RWPE2 (cell line): ENCODE measurements around the gene CNIH2.
"Not testable (repeated sequence)": the region's sequence is repeated elsewhere in the genome, so short reads cannot be mapped to it uniquely, and the experiment has no call there.

Source experiments
- ATAC-seq: fragments of 200-7000 bp; cut with Tn5 transposase; 3 replicates; pipeline ENCODE4 v1.9.1; 2021; ENCODE audit warnings: low read depth
- DNase-seq: peaks from one replicate; pipeline ENCODE4 v3.0.0-alpha.2; 2020; ENCODE audit warnings: low spot score
- H3K27ac ChIP-seq: fragments of 450-650 bp; 2 replicates; pipeline ENCODE4 v1.5.1; 2017; ENCODE audit warnings: mild to moderate bottlenecking; ENCODE audit not compliant: poor library complexity, severe bottlenecking
- H3K27me3 ChIP-seq: fragments of 250-450 bp; sonication (Bioruptor Pico); 2 replicates; pipeline ENCODE4 v1.5.1; 2021; ENCODE audit warnings: mild to moderate bottlenecking, moderate library complexity; ENCODE audit not compliant: insufficient read depth, poor library complexity, severe bottlenecking
- H3K36me3 ChIP-seq: fragments of 250-450 bp; sonication (Bioruptor Pico); 2 replicates; pipeline ENCODE4 v1.5.1; 2020; ENCODE audit warnings: low read depth, mild to moderate bottlenecking, moderate library complexity
- H3K4me1 ChIP-seq: fragments of 250-450 bp; sonication (Bioruptor Pico); 2 replicates; pipeline ENCODE4 v1.5.1; 2021; ENCODE audit warnings: mild to moderate bottlenecking, moderate library complexity; ENCODE audit not compliant: insufficient read depth, poor library complexity, severe bottlenecking
- H3K4me3 ChIP-seq: fragments of 250-450 bp; sonication (Bioruptor Pico); 2 replicates; pipeline ENCODE4 v1.5.1; 2021; ENCODE audit warnings: mild to moderate bottlenecking, moderate library complexity; ENCODE audit not compliant: severe bottlenecking
- H3K9me3 ChIP-seq: fragments of 250-450 bp; sonication (Bioruptor Pico); 2 replicates; pipeline ENCODE4 v1.5.1; 2021; ENCODE audit warnings: mild to moderate bottlenecking, moderate library complexity; ENCODE audit not compliant: severe bottlenecking
- TF ChIP-seq, protein P1 (sequence below): fragments of 450-650 bp; IDR thresholded peaks from one replicate; pipeline ENCODE4 v1.5.1; 2017; ENCODE audit warnings: mild to moderate bottlenecking, moderate library complexity; ENCODE audit not compliant: poor library complexity, severe bottlenecking

Gene CNIH2

GRCh38 chr11:66297610-66298009 lies 19.6 kb downstream of the CNIH2 start:
- no peak for DNase-seq
- TF ChIP-seq, protein P1, sequence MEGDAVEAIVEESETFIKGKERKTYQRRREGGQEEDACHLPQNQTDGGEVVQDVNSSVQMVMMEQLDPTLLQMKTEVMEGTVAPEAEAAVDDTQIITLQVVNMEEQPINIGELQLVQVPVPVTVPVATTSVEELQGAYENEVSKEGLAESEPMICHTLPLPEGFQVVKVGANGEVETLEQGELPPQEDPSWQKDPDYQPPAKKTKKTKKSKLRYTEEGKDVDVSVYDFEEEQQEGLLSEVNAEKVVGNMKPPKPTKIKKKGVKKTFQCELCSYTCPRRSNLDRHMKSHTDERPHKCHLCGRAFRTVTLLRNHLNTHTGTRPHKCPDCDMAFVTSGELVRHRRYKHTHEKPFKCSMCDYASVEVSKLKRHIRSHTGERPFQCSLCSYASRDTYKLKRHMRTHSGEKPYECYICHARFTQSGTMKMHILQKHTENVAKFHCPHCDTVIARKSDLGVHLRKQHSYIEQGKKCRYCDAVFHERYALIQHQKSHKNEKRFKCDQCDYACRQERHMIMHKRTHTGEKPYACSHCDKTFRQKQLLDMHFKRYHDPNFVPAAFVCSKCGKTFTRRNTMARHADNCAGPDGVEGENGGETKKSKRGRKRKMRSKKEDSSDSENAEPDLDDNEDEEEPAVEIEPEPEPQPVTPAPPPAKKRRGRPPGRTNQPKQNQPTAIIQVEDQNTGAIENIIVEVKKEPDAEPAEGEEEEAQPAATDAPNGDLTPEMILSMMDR, result no peak
- no peak overlapping the region for H3K4me3 ChIP-seq
- no peak overlapping the region for H3K27ac ChIP-seq
- no peaks in the 10 kb centered on the region for H3K36me3 ChIP-seq
- H3K4me1 ChIP-seq, result no peaks in the 10 kb centered on the region
- ATAC-seq, result no peak
- peaks cover 23% of the 10 kb centered on the region for H3K27me3 ChIP-seq
- no peaks in the 10 kb centered on the region for H3K9me3 ChIP-seq

DNA sequence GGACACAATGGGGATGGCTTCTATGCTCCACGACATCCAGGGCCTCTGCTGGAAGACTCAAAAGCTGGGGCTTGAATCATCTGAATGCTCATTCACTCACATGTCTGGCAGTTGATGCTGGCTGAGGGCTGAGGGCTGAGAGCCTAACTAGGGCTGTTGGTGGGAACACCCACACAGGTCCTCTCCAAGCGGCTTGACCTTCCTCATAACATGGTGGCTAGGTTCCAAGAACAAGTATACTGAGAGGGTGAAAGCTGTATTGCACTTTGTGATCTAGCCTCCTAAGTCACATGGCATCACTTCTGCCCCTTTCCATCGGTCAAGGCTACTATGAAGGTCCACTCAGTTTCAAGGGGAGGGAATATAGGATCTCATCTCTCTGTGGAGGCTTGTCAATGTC lies 21.2 kb downstream of the CNIH2 start:
- DNase-seq, result no peak

DNA sequence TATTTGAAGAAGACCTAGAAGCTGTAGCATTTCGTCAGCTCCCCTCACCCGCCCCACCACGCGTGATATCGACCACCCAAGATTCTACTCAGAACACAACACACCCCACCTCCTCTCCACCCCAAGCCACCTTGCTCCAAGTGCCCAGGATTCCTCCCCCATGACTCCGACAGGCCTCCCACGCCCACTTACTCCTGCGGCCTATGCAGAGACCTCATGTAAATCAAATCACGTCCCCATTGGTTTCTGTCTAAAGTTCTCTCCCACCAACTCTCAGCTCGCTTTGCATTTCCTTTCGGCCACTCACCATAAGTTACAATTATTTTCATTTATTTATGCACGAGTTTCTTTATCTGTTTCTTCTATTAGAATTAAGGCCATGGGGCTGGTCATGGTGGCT lies 24.7 kb downstream of the CNIH2 start:
- TF ChIP-seq, protein P1, result no peak

More for the DNA sequence above, 21.2 kb downstream of the CNIH2 start:
- H3K9me3 ChIP-seq, result no peaks in the 10 kb centered on the region
- no peak for ATAC-seq
- no peak overlapping the region for H3K4me3 ChIP-seq
- H3K27ac ChIP-seq, result no peak overlapping the region
- H3K27me3 ChIP-seq, result peaks cover 8% of the 10 kb centered on the region
- TF ChIP-seq, protein P1, result no peak
- H3K36me3 ChIP-seq, result no peaks in the 10 kb centered on the region
- H3K4me1 ChIP-seq, result no peaks in the 10 kb centered on the region

GRCh38 chr11:66309475-66309874 lies 31.5 kb downstream of the CNIH2 start:
- H3K36me3 ChIP-seq, result no peaks in the 10 kb centered on the region
- no peaks in the 10 kb centered on the region for H3K27me3 ChIP-seq
- no peak overlapping the region for H3K27ac ChIP-seq
- DNase-seq, result no peak
- TF ChIP-seq, protein P1, result no peak
- no peaks in the 10 kb centered on the region for H3K9me3 ChIP-seq
- no peak overlapping the region for H3K4me3 ChIP-seq
- ATAC-seq, result no peak
- H3K4me1 ChIP-seq, result no peaks in the 10 kb centered on the region

More for the DNA sequence above, 24.7 kb downstream of the CNIH2 start:
- Histone ChIP-seq H3K27ac (no peak overlapping the region), H3K4me3 (no peak overlapping the region), H3K9me3 (no peaks in the 10 kb centered on the region), H3K4me1 (no peaks in the 10 kb centered on the region), H3K27me3 (no peaks in the 10 kb centered on the region), H3K36me3 (no peaks in the 10 kb centered on the region)
- ATAC-seq (no peak), DNase-seq (no peak)

- Histone ChIP-seq H3K27ac (no peak overlapping the region), H3K9me3 (no peaks in the 10 kb centered on the region), H3K36me3 (no peaks in the 10 kb centered on the region), H3K4me1 (no peaks in the 10 kb centered on the region), H3K27me3 (no peaks in the 10 kb centered on the region), H3K4me3 (no peak overlapping the region)
- ATAC-seq (no peak), DNase-seq (no peak)
- TF ChIP-seq, protein P1, result no peak
Observed at GRCh38 chr11:66310324-66310723, 32.3 kb downstream of the CNIH2 start.

DNA sequence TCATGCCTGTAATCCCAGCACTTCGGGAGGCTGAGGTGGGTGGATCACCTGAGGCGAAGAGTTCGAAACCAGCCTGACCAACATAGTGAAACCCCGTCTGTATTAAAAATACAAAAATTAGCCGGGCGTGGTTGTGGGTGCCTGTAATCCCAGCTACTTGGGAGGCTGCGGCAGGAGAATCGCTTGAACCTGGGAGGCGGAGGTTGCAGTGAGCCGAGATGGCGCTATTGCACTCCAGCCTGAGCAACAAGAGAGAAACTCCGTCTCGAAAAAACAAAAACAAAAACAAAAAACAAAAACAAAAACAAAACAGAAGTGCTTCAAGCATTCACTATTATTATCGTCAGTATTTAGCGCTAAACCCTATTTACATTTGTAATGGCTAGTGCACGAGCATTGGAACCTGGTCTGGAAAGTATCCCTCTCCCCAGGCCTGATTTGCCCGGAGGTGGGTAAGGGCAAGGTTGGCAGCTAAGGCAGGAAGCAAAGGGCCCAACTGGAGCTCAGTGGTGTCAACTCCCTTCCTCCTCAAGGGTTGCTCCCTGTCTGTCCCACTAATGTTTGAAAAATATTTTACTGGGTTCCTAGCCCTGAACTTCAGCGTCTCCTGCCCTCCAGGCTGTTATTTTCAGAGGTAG lies 32.9 kb downstream of the CNIH2 start:
- H3K27me3 ChIP-seq, H3K36me3 ChIP-seq, DNase-seq, H3K4me1 ChIP-seq, H3K9me3 ChIP-seq, ATAC-seq, H3K4me3 ChIP-seq, H3K27ac ChIP-seq: not testable (repeated sequence)
